Activated CD8-positive, alpha-beta memory T cell treated with anti-CD3 and anti-CD28 coated beads, Interleukin-2, amount 10 ng/mL, durations not matched to agents 7 days and 5 days (primary cell): ENCODE results near the gene RBPJL. TPM values are rescaled to one million over a fixed set of nuclear protein-coding genes. Genes with fewer than 3 reads are reported as not detected.

Experiments
- ATAC-seq: fragments of 150-1000 bp; cut with Tn5 transposase; one replicate; pipeline ENCODE4 v1.10.0; 2021; ENCODE audit warnings: moderate library complexity
- CTCF ChIA-PET: fragments of 350-600 bp; sonication (Branson Sonifier 250); formaldehyde crosslinking; loops from one replicate; lab custom pipeline; 2021; ENCODE audit warnings: antibody characterized with exemption; lab: Charles Lee
- DNase-seq: peaks from one replicate; pipeline ENCODE4 v3.0.0-alpha.2; 2020
- H3K27ac Mint-ChIP-seq: one replicate; pipeline ENCODE4 v1.8.0; 2021; ENCODE audit warnings: mild to moderate bottlenecking, mixed read lengths
- H3K27me3 Mint-ChIP-seq: one replicate; pipeline ENCODE4 v1.8.0; 2021; ENCODE audit warnings: mixed read lengths
- H3K36me3 Mint-ChIP-seq: one replicate; pipeline ENCODE4 v1.8.0; 2021; ENCODE audit warnings: mild to moderate bottlenecking, mixed read lengths
- H3K4me1 Mint-ChIP-seq: one replicate; pipeline ENCODE4 v1.8.0; 2021; ENCODE audit warnings: mixed read lengths
- H3K4me3 Mint-ChIP-seq: one replicate; pipeline ENCODE4 v1.8.0; 2021; ENCODE audit warnings: mild to moderate bottlenecking, moderate library complexity, mixed read lengths
- H3K9me3 Mint-ChIP-seq: one replicate; pipeline ENCODE4 v1.8.0; 2022; ENCODE audit warnings: low read depth, mixed read lengths
- total RNA-seq, 2 experiments: library from RNA; stranded (reverse); gene quantifications; one replicate each; pipeline ENCODE4 v1.2.3, GENCODE V29; 2021

The RBPJL gene
- total RNA-seq, 2 experiments from 2014 or later: not detected

DNA sequence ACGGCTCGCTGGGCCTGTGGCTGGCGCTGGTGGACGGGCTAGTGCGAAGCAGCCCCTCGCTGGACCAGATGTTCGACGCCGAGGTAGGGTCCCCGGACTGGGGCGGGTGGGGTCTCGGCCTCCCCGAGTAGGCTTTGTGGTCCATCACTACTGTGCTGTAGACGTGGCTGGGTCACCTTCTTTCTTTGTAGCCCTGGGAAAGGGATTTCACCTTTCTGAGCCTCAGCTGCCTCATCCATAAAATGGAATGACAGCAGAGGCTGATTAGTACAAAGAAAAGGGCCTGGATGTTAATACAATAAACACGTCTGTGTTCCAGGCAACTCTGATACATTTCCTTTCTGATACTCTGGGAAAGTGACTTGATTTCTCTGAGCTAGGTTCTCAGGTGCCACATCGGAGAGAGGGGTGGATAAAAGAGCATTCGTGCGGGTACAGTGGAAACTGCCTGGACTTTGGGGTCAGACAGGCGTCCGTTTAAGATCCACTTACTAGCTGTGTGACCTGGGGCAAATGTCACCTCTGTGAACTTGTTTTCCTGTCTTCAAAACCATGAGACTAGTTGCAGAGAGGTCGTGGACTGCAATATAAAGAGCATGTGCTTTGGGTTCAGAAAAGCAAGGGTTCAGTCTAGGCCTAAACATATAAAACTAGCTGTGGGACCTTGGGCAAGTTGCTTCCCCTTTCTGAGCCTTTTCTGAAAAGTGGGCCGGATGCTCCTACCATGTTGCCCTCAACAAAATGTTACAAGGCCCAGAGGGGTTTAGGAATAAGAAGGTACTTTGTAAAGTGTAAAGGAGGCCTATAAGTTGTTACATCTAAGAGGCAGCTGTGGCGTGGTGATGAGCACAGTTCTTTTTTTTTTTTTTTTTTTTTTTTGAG is 57.2 kb downstream of the RBPJL start:
- no peak for ATAC-seq
- Mint-ChIP-seq H3K4me3 (peak overlapping the region; percentile 100), H3K36me3 (peaks cover 27% of the 10 kb centered on the region), H3K9me3 (no peaks in the 10 kb centered on the region), H3K4me1 (peaks cover 54% of the 10 kb centered on the region), H3K27ac (peak overlapping the region; percentile 97), H3K27me3 (peaks cover 3% of the 10 kb centered on the region)
- CTCF ChIA-PET: interaction anchor here (0.7 to 19.3 kb wide), 26 partner anchors 10 to 606 kb away, joined by 3 to 478 read pairs (median 6); partner anchors contain the start of genes PIGT and SDC4
- DNase-seq: peak; percentile 39

- Mint-ChIP-seq H3K4me1 (peaks cover 56% of the 10 kb centered on the region), H3K4me3 (no peak overlapping the region), H3K27me3 (peaks cover 3% of the 10 kb centered on the region), H3K27ac (no peak overlapping the region), H3K9me3 (no peaks in the 10 kb centered on the region), H3K36me3 (peaks cover 27% of the 10 kb centered on the region)
- ATAC-seq (no peak), DNase-seq (peak; percentile 30)
- CTCF ChIA-PET: interaction anchor here (0.7 to 19.3 kb wide), 6 partner anchors 8 to 295 kb away, joined by 3 to 478 read pairs (median 110); partner anchors contain the start of gene PIGT
These were observed 58.9 kb downstream of the RBPJL start for GRCh38 chr20:45365444-45365970.

GRCh38 chr20:45366192-45366591 is 59.6 kb downstream of the RBPJL start:
- Mint-ChIP-seq H3K27ac (no peak overlapping the region), H3K27me3 (peaks cover 3% of the 10 kb centered on the region), H3K9me3 (no peaks in the 10 kb centered on the region), H3K36me3 (peaks cover 27% of the 10 kb centered on the region), H3K4me3 (no peak overlapping the region), H3K4me1 (peaks cover 56% of the 10 kb centered on the region)
- no peak for ATAC-seq
- no peak for DNase-seq
- CTCF ChIA-PET: interaction anchor here (19.3 kb wide), 1 partner anchor 68 kb away, joined by 478 read pairs; no protein-coding TSS in a partner anchor

DNA sequence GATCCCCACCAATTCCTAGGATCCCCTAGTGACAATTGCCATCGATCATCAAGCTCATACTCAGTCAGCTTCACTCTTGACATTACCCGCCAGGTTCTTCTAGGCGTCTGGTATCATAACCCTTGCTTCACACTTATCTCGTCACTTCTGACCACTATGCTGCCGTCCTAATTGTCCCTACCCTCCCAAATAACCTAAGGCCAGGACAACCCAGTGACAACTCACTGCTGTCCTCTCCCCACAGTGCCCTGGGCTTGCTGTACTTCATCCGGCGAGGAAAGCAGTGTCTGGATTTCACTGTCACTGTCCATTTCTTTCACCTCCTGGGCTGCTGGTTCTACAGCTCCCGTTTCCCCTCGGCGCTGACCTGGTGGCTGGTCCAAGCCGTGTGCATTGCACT is 60.0 kb downstream of the RBPJL start:
- DNase-seq (no peak), ATAC-seq (no peak)
- H3K27ac Mint-ChIP-seq: no peak overlapping the region
- no peaks in the 10 kb centered on the region for H3K9me3 Mint-ChIP-seq
- H3K4me1 Mint-ChIP-seq: peaks cover 56% of the 10 kb centered on the region
- peaks cover 3% of the 10 kb centered on the region for H3K27me3 Mint-ChIP-seq
- H3K4me3 Mint-ChIP-seq: no peak overlapping the region
- CTCF ChIA-PET: interaction anchor here (19.3 kb wide), 1 partner anchor 67 kb away, joined by 478 read pairs; no protein-coding TSS in a partner anchor
- peaks cover 27% of the 10 kb centered on the region for H3K36me3 Mint-ChIP-seq

DNA sequence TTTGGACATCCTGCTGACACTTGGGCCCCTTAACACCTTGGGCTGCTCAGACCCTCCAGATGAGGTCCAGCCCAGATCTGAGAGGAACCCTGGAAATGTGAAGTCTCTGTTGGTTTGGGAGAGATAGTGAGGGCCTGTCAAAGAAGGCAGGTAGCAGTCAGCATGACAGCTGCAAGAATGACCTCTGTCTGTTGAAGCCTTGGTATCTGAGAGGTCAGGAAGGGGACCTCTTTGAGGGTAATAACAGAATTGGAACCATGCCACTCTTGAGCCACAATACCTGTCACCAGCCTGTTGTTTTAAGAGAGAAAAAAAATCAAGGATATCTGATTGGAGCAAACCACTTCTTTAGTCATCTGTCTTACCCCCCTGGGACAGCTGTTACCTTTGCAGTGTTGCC is 60.5 kb downstream of the RBPJL start:
- ATAC-seq (no peak), DNase-seq (no peak)
- Mint-ChIP-seq H3K27me3 (peaks cover 3% of the 10 kb centered on the region), H3K27ac (no peak overlapping the region), H3K4me3 (no peak overlapping the region), H3K9me3 (no peaks in the 10 kb centered on the region), H3K36me3 (peaks cover 27% of the 10 kb centered on the region), H3K4me1 (peaks cover 52% of the 10 kb centered on the region)
- CTCF ChIA-PET: interaction anchor here (2.4 to 19.3 kb wide), 2 partner anchors 67 to 83 kb away, joined by 6 to 478 read pairs; no protein-coding TSS in a partner anchor

Other genes with a start within 250 kb of the RBPJL start
- gene KCNS1, start 205.7 kb upstream of the RBPJL start, total RNA-seq: under 1 TPM; 0.18 to 0.49 TPM
- not detected for gene WFDC5, start 191.7 kb upstream of the RBPJL start, total RNA-seq
- gene WFDC12, start 182.4 kb upstream of the RBPJL start, total RNA-seq: not detected
- not detected for gene PI3, start 131.9 kb upstream of the RBPJL start, total RNA-seq
- gene SEMG1, start 99.8 kb upstream of the RBPJL start, total RNA-seq: not detected
- gene SEMG2, start 85.5 kb upstream of the RBPJL start, total RNA-seq: not detected
- not detected for gene SLPI, start 52.3 kb upstream of the RBPJL start, total RNA-seq
- gene MATN4, start 1.5 kb downstream of the RBPJL start, total RNA-seq: 1 to 10 TPM in 1 of 2 experiments, under 1 TPM in 1; 0.64 to 2.2 TPM
- gene SDC4, start 41.6 kb downstream of the RBPJL start, total RNA-seq: 10 to 100 TPM; 15.0 to 50.7 TPM
- gene SYS1, start 56.3 kb downstream of the RBPJL start, total RNA-seq: 10 to 100 TPM; 19.6 to 24.9 TPM
- gene TP53TG5, start 71.5 kb downstream of the RBPJL start, total RNA-seq: under 1 TPM in 1 of 2 experiments, not detected in 1; 0.15 TPM
- gene DBNDD2, start 101.4 kb downstream of the RBPJL start, total RNA-seq: 1 to 10 TPM; 6.6 to 9.7 TPM
- gene PIGT, start 109.3 kb downstream of the RBPJL start, total RNA-seq: 10 to 100 TPM; 68.0 to 79.2 TPM
- not detected for gene WFDC2, start 162.9 kb downstream of the RBPJL start, total RNA-seq
- not detected for gene SPINT3, start 208.8 kb downstream of the RBPJL start, total RNA-seq
- gene WFDC6, start 232.6 kb downstream of the RBPJL start, total RNA-seq: not detected
- not detected for gene EPPIN, start 240.6 kb downstream of the RBPJL start, total RNA-seq